PC-3 (cell line): ENCODE data around the gene NADK.

Experiments
- EZH2 ChIP-seq: fragments of 300-600 bp; sonication (generic); IDR thresholded peaks from one replicate; pipeline ENCODE4 v1.6.1; 2017; ENCODE audit warnings: antibody characterized with exemption, mild to moderate bottlenecking, low read length; ENCODE audit not compliant: unreplicated experiment
- EZH2phosphoT487 ChIP-seq: fragments of 300-600 bp; sonication (generic); IDR thresholded peaks from 2 replicates; pipeline ENCODE4 v1.6.1; 2018; ENCODE audit warnings: mild to moderate bottlenecking, antibody characterized with exemption, low read length, borderline replicate concordance
- TF ChIP-seq, protein P1 (sequence below): fragments of 300-600 bp; sonication (generic); conservative IDR thresholded peaks from 2 replicates; pipeline ENCODE4 v1.5.1; 2017; ENCODE audit warnings: antibody characterized with exemption, low read depth, mild to moderate bottlenecking, low read length

DNA sequence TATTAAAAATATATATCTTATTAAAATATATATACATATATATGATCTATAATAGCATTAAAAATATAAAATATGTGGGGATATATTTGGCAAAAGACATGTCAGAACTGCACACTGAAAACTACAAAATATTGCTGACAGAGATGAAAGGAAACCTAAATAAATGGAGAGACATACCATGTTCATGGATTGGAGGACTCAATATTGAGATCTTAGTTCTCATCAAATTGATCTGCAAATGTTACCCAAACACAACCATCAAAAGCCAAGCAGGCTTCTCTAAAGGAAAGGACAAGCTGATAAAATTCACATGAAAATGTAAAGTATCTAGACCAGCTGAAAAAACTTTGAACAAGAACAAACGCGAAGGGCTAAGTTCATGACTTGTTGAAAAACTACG lies 7.2 kb downstream of the NADK start:
- TF ChIP-seq, protein P1, sequence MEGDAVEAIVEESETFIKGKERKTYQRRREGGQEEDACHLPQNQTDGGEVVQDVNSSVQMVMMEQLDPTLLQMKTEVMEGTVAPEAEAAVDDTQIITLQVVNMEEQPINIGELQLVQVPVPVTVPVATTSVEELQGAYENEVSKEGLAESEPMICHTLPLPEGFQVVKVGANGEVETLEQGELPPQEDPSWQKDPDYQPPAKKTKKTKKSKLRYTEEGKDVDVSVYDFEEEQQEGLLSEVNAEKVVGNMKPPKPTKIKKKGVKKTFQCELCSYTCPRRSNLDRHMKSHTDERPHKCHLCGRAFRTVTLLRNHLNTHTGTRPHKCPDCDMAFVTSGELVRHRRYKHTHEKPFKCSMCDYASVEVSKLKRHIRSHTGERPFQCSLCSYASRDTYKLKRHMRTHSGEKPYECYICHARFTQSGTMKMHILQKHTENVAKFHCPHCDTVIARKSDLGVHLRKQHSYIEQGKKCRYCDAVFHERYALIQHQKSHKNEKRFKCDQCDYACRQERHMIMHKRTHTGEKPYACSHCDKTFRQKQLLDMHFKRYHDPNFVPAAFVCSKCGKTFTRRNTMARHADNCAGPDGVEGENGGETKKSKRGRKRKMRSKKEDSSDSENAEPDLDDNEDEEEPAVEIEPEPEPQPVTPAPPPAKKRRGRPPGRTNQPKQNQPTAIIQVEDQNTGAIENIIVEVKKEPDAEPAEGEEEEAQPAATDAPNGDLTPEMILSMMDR: no peak
- TF ChIP-seq EZH2phosphoT487 (no peak), EZH2 (no peak)
